HG03575 (cell line): Measurements from ENCODE around the gene ESPN.
"Not testable (repeated sequence)": the region's sequence is repeated elsewhere in the genome, so short reads cannot be mapped to it uniquely, and the experiment has no call there.

Experiments
- ATAC-seq: cut with Tn5 transposase; IDR thresholded peaks from one replicate; pipeline ENCODE4 v1.9.1; 2021; ENCODE audit not compliant: unreplicated experiment, insufficient number of reproducible peaks, low FRiP score; ENCODE audit errors: extremely low read depth

ESPN gene

DNA sequence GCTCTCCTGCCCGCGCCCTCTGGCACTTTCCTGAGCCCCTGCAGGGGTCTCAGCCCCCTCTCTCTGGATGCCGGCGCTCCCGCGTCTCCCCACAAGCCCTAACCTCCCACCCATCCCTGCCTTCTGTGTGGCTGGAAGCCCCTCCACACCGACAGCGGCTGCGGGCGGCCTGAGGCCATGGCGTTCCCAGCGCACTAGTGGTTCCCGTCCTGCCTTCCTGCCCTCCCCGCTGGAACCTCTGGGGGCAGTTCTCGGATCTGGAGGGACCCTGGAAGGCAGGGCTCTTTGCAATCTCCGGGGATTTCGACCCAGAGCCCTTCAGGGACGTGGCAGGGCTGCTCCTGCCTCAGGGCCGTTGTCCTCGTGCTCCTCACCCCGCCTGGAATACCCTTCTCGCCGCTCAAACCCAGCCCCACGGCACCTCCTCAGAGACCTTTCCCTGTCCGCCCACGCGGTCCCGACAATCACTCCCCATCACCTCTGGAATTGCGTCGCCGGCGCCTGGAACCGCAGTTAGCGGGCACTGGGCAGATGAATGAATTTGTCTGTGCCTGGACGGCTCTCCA, 493 bp upstream of the ESPN start:
- ATAC-seq = no peak

DNA sequence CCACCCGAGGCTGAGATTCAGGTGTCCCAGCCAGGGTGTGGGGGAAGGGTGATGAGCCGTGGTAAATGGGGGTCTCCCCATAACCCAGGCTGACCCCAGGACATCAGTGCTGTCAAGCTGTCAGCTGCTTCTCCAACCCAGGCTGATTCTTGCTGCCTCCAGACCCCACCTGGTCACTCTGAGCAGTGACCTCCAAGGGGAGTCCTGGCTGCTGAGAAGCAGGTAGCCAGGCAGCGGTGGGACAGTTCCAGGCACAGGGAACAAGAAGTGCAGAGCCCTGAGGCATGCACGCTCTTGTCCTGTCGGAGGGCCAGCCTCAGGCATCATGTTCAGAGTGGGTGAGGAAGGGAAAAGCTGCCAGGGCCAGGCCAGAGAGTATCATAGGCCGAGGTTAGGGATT, 1.1 kb downstream of the ESPN start:
- no peak for ATAC-seq

DNA sequence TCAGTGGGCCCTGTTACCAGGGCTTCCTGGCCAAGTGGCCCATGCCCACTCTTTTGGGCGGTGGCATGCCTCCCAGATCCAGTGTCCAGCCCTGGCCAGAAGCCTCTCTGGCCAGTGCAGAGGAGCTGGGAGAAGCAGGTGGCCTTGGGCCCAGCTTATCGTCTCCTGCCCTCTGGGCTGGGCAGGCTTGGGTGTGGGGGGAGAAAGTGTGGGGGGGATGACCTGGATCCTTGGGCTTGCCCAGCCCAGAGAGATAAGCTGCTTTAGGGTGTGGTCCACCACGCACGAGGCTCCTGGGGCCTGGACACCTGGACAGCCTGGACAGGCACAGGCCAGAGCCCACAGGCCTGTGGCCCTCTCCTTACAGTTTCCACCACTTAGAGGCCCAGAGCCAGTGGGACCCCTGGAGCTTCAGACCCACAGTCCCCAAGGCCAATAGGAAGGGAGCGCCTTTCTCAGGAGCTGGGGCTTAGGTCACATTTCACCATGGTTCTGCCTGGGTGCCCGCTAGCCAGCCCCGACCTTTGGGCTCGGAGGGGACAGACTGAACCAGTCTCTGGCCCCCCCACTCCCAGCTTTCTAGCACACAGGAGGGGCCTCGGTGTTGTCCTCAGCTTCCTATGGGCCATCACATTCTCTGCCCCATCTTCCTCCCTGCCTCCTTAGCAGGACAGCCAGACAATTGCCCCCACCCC, 1.8 kb downstream of the ESPN start:
- ATAC-seq = no peak

DNA sequence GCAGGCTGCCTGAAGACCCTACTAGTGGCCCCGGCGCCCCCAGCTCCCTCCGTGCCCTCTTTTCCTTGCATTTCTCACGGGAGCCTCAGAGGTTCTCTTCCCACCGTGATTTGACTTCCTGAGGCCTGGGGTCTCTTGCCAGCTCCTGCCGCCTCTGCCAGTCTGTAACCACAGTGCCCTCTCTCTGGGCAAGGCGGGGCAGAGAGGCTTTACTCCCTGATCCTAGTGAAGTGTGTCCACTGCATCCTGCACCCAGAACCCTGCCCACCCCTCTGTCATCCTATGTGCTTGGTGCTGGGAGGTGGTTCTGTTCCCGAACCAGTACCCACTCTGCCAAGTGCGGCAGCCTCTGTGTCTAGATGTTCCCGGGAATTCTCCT, 2.4 kb downstream of the ESPN start:
- ATAC-seq = no peak

DNA sequence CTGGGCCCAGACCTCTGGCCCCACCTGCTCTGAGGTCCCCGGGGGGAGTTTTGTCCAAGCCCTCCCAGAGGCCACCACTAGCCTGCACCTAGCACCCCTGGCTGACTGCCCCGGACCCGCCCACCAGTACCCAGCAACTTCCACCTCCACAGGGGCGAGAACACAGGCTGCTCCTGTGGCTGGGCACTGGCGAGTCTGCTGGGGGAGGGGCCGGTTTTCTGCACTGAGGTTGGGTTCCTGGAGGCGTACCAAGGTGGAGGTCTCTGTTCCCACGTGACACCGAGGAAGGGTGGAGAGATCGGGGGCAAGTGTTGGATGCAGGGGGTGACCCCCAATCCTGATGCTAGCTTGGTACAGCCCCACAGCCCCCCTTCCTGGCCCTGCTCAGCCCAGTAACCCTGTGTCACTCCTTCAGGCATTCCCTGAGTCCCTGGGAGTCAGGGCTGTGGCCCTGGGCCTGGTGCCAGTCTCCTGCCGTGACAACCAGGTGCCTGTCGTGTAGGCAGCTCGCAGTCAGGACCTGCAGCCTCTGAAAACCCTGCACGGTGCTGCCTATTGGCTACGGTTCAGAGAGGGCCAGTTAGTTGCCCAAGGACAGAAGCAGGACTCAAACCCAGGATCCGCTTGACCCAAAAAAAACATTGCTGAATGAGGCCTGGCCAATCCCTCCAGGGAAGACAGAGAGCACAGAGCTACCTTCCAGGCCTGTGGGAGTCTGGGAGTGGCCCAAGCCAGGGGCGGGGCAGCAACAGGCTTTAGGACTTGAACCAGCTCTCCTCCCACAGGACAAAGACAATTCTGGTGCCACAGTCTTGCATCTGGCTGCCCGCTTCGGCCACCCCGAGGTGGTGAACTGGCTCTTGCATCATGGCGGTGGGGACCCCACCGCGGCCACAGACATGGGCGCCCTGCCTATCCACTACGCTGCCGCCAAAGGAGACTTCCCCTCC, 3.1 kb downstream of the ESPN start:
- ATAC-seq = no peak

DNA sequence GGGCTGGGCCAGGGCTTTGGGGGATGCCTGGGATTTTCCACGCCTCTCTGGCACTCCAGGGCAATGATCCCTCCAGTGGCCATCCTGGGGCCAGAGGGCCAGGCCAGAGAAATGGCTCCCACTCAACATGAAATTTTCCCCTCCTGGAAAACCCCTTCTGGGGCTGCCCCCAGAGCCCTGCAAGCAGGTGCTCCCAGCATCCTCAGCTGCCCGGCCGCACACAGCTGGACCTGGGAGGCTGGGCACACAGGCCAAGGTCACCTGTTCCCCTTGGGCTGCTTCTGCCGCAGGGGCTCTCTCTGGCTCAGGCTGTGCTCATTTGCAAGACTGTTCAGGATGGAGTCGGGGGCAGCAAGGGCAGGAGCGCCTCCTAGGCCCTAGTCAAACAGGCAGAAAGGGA, 3.9 kb downstream of the ESPN start:
- ATAC-seq = not testable (repeated sequence)

DNA sequence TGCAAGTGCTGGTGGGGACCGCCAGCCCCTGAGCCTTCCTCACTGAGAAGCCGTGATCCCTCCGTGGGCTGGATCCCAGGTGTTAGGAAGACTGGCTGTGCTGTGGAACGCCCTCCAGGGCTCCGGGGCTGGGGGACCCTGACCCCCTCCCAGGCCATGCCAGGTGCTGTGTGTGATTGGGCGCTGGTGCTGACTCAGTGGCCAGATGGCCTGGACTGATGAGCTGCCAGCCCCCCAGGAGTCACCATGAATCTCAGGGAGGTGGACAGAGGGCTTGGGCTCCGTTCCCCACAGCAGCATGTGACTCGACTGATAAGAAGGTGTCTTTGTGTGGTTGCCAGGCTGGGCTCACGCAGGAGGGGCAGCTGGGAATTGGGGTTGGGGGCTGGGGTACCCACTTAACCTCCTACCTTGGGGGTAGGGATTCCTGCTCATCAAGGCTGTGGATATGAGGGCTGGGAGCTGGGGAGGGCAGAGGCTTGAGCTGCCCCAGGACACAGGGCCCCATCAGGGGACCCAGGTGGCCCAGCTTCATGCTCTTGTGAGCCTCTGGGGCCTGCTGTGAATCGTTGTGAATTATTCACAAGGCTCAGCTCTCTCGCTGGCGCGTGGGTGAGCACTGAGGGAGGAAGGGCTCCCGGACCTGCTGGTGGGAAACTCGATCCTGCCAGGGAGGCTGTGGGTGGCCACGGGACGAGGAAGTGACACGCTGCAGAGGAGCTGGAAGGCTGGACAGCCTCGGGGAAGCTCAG, 5.3 kb downstream of the ESPN start:
- not testable (repeated sequence) for ATAC-seq

DNA sequence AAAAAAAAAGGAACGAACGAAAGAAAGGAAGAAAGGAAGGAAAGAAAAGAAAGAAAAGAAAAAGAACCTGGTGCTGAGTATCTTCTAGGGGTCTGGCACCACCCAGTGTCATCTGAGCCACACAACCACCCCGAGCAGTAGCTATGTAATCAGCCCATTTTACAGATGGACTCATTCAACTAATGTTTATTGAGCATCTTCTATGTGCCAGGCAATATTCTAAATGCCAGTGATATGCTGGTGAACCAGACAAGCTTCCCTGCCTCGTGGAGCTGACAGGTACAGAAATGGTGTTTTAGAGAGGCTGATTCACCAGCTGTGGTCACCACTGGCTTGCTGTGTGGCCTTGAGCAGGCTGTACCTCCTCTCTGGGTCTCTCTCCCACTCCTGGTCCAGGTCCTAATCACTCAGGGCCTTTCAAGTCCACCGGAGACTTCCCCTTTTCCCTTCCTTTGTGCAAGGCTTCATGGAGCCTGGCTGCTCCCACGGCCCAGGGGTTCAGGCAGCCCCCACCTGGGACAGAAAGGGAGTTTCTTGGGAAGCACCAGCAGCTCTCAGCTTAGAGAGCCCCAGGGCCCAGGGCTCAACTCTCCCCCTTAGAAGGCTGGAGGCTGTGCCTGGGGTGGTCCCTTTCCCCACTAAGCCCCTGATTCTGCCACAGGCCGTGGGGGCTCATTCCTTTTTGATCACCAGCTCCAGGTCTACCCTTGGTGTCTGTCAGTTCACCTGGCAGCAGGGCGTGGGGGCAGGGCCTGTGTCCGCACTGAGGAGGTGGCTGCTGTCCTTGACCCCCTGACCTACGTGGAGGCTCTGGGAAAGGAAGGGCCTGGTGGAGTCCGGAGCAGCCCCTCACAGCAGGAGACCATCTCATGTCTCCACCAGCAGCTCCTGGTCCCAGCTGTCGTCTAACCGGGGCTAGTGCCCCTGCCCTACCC, 7.3 kb downstream of the ESPN start:
- ATAC-seq = not testable (repeated sequence)

DNA sequence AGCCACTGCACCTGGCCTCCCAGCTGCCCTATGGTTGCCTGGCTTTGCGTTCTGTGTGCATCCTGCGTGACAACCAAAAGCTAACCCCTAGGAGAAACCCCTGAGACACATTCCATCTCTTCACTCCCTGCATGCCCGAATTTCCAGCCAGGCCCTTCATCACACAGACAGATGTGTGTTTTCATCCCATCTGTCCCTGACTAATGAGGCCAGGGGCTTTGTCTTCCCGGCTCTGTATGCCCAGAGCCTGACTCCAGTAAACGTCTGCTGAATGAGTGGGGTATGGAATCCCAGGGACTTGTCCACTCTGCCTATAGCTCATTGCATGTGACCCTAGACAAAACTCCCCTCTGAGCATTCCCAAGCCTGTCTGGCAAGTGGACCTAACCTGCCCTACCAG, 9.6 kb downstream of the ESPN start:
- no peak for ATAC-seq

DNA sequence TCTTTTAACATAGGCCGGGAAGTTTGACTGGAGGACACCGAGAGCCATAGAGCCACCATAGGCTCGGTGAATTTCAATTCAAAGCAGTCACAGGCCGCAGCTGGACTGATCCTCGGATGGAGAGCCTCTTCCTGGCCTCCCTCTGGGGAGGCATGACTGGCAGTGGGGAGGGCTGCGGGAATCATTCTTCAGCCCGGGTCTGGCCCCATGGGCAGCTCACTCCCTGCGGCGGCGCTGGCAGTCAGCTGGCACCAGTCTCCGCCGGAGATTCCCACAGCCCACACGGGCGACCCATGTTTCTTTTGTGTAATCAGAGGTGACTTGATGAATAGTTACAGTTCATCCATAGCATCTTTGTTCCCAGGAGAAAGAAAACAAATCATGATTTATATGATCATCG, 10.6 kb downstream of the ESPN start:
- ATAC-seq = no peak

DNA sequence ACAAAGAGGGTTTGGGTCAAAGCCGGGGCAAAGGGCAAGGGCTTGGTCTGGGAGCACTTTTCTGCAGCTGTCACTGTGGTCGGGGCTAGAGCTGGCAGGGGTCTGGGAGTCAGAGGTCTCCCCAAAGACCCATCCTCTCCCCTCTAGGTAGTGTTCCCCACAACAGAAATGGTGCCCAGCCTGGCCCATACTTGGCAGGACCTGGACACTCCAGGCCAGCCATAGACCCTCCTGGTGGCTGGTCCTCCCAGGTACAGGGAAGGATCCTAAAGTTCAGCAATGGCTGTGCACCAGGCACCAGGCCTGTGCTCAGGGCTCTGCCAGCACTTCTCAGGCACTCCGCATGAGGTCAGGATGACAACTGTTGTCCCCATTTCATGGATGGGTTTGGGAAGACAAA, 11.0 kb downstream of the ESPN start:
- ATAC-seq = no peak

DNA sequence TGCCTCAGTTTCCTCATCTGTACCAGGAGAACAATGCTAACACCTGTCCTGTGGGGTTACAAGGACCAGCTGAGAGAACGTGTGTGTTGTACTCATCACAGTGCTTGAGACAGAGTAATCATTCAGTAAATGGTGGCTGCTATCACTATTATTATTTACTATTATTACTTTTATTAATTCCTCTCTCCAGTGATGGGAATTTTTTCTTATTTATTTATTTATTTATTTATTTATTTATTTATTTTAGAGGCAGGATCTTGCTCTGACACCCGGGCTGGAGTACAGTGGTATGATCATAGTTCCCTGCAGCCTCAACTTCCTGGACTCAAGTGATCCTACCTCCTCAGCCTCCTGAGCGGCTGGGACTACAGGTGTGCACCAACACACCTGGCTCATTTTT, 11.7 kb downstream of the ESPN start:
- ATAC-seq = not testable (repeated sequence)

DNA sequence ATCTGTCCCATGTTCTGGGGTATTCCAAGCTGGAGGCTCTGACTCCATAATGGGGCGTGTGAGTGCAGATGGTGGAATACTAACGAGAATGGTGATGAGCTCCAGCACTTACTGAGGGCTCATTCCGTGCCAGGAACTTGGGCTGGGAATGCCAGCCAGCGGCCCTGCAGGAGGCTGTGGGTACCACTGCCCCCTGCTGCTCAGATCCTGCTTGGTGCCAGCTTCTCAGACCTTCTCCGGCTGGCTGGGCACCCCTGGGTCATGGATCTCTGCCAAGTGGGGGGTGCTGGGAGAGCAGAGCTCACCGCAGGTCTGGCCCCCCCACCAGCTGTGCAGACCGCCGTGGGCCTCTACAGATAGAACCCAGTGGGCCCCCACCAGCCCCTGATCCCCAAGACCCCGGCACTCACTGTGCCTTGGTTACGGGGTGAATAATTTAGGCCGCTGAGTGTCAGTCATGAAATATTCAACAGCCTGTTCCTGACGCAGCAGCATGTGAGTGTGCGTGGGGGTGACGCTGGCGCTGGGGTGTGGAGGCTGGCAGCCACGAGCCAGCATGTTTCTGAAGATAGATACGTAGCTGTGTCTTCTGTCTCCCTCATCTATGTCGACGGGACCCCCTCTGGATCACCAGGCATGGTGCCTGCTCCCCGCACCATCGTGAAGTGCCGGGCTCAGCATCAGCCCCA, 12.6 kb downstream of the ESPN start:
- ATAC-seq = not testable (repeated sequence)

DNA sequence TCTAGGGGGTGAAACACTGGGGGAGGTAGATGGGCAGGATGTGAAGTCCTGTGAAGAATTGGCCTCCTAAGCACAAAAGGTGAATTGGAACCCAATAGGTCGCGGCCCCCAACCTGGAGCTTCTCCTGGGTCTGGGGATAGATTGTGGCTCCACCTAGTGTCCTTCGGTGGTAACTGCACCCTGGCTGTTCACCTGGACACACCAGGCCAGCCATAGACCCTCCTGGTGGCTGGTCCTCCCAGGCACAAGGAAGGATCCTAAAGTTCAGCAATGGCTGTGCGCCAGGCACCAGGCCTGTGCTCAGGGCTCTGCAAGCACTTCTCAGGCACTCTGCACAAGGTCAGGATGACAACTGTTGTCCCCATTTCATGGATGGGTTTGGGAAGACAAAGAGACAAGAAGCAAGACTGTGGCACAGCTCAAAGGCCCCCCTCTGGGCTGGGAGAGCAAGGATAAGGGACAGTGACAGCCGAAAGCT, 13.5 kb downstream of the ESPN start:
- no peak for ATAC-seq

DNA sequence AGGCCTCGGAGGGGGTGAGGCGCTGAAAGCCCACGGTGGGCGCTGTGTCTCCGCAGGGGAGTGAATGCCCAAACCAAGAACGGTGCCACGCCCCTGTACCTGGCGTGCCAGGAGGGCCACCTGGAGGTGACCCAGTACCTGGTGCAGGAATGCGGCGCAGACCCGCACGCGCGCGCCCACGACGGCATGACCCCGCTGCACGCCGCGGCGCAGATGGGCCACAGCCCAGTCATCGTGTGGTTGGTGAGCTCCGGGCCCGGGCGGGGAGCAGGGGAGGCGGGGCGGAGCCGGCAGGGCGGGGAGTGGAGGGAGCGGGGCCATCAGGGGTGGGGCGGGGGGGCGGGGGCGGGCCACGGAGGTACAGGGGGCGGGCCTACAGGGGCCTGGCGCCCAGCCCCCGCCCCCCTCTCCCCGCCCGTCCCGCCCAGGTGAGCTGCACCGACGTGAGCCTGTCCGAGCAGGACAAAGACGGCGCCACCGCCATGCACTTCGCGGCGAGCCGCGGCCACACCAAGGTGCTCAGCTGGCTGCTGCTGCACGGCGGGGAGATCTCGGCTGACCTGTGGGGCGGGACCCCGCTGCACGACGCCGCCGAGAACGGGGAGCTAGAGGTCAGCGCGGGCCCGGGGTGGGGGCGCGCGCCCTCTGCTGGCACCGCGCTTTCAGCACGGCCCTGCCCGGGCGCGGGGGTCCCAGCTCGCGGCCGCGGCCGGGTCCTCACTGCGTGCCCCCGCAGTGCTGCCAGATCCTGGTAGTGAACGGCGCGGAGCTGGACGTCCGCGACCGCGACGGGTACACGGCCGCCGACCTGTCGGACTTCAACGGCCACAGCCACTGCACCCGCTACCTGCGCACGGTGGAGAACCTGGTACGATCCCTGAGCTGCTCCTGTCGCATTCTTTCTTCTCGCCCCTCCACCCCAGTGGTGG, 15.9 kb downstream of the ESPN start:
- ATAC-seq = no peak

DNA sequence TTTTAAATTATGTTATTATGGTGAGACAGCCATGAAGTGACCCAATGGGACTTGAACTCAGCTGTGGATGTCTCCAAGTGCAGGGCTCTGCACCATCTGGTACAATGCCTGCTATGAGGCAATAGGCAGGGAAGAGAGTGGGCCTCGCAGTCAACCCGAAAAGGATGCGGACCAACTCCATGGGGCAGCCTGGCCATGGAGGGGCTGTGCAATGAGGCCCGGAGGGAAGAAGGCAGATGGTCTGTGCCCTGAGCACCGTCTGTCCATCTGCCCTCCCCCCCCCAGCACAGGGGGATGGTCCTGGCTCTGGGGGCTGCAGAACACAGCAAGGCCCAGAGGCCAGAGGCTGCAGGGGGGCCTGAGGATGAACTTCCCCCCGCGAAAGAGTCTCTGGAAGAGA, 17.0 kb downstream of the ESPN start:
- no peak for ATAC-seq
